ENCODE measurements around the gene PDE11A.

The PDE11A gene

DNA sequence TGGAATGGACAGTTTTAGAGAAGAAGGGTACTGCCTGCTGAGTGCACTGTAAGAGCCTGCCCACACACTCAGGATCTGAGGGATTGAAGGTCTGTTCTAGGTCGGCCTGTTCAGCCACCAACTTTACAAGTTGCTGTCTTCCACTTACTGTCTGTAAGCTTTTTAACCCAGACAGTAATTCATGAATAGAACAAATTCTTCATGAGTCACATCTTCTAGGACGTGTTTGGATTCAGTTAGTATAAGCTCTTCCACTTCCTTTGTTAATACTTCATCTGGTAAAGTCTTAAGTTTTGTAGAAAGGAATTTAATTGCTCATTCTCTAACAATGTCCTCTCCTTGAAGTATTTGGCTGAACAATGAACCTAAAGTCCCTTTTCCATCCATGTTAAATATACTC is 74.6 kb downstream of the PDE11A start:
- H4K20me1 ChIP-seq (ENCODE audit: low read depth, low read length) = no peaks in the 10 kb centered on the region
- no peaks in the 10 kb centered on the region for H3F3A ChIP-seq (ENCODE audit: insufficient read depth)
- TF ChIP-seq CTCF (IDR thresholded peaks at IDR 0.05; ENCODE audit: insufficient read depth, low read length, poor library complexity, severe bottlenecking) (no peak), EZH2phosphoT487 (conservative IDR thresholded peaks at IDR 0.05; ENCODE audit: low read length) (no peak)
- H3K4me3 ChIP-seq (ENCODE audit: insufficient read depth, low read length, poor library complexity, severe bottlenecking) = no peak overlapping the region
- H3K27me3 ChIP-seq (ENCODE audit: low read length) = no peaks in the 10 kb centered on the region
- H3K79me2 ChIP-seq (ENCODE audit: insufficient read depth, low read length) = no peaks in the 10 kb centered on the region
- no peak overlapping the region for H3K9ac ChIP-seq (ENCODE audit: low read length)
- H3K4me2 ChIP-seq (ENCODE audit: low read depth, low read length, poor library complexity, severe bottlenecking) = no peak overlapping the region
- H3K36me3 ChIP-seq (ENCODE audit: low read length) = no peaks in the 10 kb centered on the region
- H3K9me3 ChIP-seq (ENCODE audit: insufficient read depth, low read length) = no peaks in the 10 kb centered on the region
- no peak overlapping the region for H2AFZ ChIP-seq (ENCODE audit: low read depth, low read length, severe bottlenecking)
- no peaks in the 10 kb centered on the region for H3K9me2 ChIP-seq (replicated peaks; ENCODE audit: insufficient read depth, low read length)
- H3K27ac ChIP-seq (ENCODE audit: low read depth, low read length) = no peak overlapping the region

DNA sequence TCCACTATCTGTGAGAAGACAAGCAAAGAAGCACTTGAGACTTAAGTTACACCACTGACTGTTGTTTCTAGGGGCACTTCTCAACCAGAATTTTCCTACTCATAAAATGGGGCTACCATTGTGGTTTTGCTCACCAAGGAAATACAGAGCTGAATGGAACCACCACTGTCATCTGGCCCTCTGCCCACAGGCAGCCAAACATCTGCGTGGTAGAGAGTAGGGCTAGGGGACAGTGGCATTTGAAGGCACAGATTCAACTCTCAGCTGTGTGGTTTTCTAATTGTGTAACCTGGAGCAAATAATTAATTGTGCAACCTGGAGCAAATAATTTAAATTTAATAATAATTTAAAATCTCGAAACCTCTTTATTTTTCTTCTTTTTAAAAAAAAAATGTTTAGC is 79.6 kb downstream of the PDE11A start:
- no peaks in the 10 kb centered on the region for H3K9me3 ChIP-seq (ENCODE audit: insufficient read depth, low read length)
- no peaks in the 10 kb centered on the region for H4K20me1 ChIP-seq (ENCODE audit: low read depth, low read length)
- H3F3A ChIP-seq (ENCODE audit: insufficient read depth) = no peaks in the 10 kb centered on the region
- TF ChIP-seq CTCF (IDR thresholded peaks at IDR 0.05; ENCODE audit: insufficient read depth, low read length, poor library complexity, severe bottlenecking) (no peak), EZH2phosphoT487 (conservative IDR thresholded peaks at IDR 0.05; ENCODE audit: low read length) (no peak)
- no peak overlapping the region for H2AFZ ChIP-seq (ENCODE audit: low read depth, low read length, severe bottlenecking)
- no peak overlapping the region for H3K4me3 ChIP-seq (ENCODE audit: insufficient read depth, low read length, poor library complexity, severe bottlenecking)
- no peak overlapping the region for H3K9ac ChIP-seq (ENCODE audit: low read length)
- no peak overlapping the region for H3K4me2 ChIP-seq (ENCODE audit: low read depth, low read length, poor library complexity, severe bottlenecking)
- H3K27ac ChIP-seq (ENCODE audit: low read depth, low read length) = no peak overlapping the region
- no peaks in the 10 kb centered on the region for H3K9me2 ChIP-seq (replicated peaks; ENCODE audit: insufficient read depth, low read length)
- no peaks in the 10 kb centered on the region for H3K36me3 ChIP-seq (ENCODE audit: low read length)
- no peaks in the 10 kb centered on the region for H3K79me2 ChIP-seq (ENCODE audit: insufficient read depth, low read length)
- H3K27me3 ChIP-seq (ENCODE audit: low read length) = no peaks in the 10 kb centered on the region

GRCh38 chr2:177989029-177989885 is 83.3 kb downstream of the PDE11A start:
- TF ChIP-seq CTCF (IDR thresholded peaks at IDR 0.05; ENCODE audit: insufficient read depth, low read length, poor library complexity, severe bottlenecking) (no peak), EZH2phosphoT487 (conservative IDR thresholded peaks at IDR 0.05; ENCODE audit: low read length) (no peak)
- Histone ChIP-seq H4K20me1 (ENCODE audit: low read depth, low read length) (no peaks in the 10 kb centered on the region), H3K9me2 (replicated peaks; ENCODE audit: insufficient read depth, low read length) (no peaks in the 10 kb centered on the region), H3K4me3 (ENCODE audit: insufficient read depth, low read length, poor library complexity, severe bottlenecking) (no peak overlapping the region), H3F3A (ENCODE audit: insufficient read depth) (no peaks in the 10 kb centered on the region), H3K9ac (ENCODE audit: low read length) (no peak overlapping the region), H3K79me2 (ENCODE audit: insufficient read depth, low read length) (no peaks in the 10 kb centered on the region), H3K27me3 (ENCODE audit: low read length) (no peaks in the 10 kb centered on the region), H3K4me2 (ENCODE audit: low read depth, low read length, poor library complexity, severe bottlenecking) (no peak overlapping the region), H3K36me3 (ENCODE audit: low read length) (no peaks in the 10 kb centered on the region), H3K9me3 (ENCODE audit: insufficient read depth, low read length) (no peaks in the 10 kb centered on the region), H3K27ac (ENCODE audit: low read depth, low read length) (no peak overlapping the region), H2AFZ (ENCODE audit: low read depth, low read length, severe bottlenecking) (no peak overlapping the region)

Data from SU-DHL-6 (cell line).